ENCODE measurements around the gene SLC12A8.

The SLC12A8 gene

GRCh38 chr3:125213946-125214542 is 1.5 kb upstream of the SLC12A8 start:
- no peak for DNase-seq

- DNase-seq, result no peak
These were observed 812 bp upstream of the SLC12A8 start for GRCh38 chr3:125213364-125213755.

GRCh38 chr3:125212091-125212508 is 448 bp downstream of the SLC12A8 start:
- DNase-seq, result no peak

GRCh38 chr3:125211523-125212090 is 941 bp downstream of the SLC12A8 start:
- no peak for DNase-seq

GRCh38 chr3:125207949-125208568 is 4.5 kb downstream of the SLC12A8 start:
- DNase-seq, result no peak

GRCh38 chr3:125207507-125207906 is 5.0 kb downstream of the SLC12A8 start:
- DNase-seq, result no peak

- no peak for DNase-seq
These were observed 5.6 kb downstream of the SLC12A8 start for GRCh38 chr3:125206934-125207333.

- no peak for DNase-seq
These were observed 8.8 kb downstream of the SLC12A8 start for GRCh38 chr3:125203731-125204130.

- DNase-seq, result peak; percentile 19
These were observed 10.4 kb downstream of the SLC12A8 start for GRCh38 chr3:125202197-125202596.

GRCh38 chr3:125200731-125201139 is 11.8 kb downstream of the SLC12A8 start:
- DNase-seq, result no peak

GRCh38 chr3:125194849-125195601 is 17.5 kb downstream of the SLC12A8 start:
- DNase-seq, result no peak

GRCh38 chr3:125194061-125194848 is 18.3 kb downstream of the SLC12A8 start:
- no peak for DNase-seq

- DNase-seq, result no peak
These were observed 20.1 kb downstream of the SLC12A8 start for GRCh38 chr3:125192190-125193035.

- DNase-seq, result no peak
These were observed 20.8 kb downstream of the SLC12A8 start for GRCh38 chr3:125191730-125192129.

- no peak for DNase-seq
These were observed 21.3 kb downstream of the SLC12A8 start for GRCh38 chr3:125191256-125191655.

- DNase-seq, result no peak
These were observed 21.8 kb downstream of the SLC12A8 start for GRCh38 chr3:125190786-125191185.

- DNase-seq, result no peak
These were observed 23.0 kb downstream of the SLC12A8 start for GRCh38 chr3:125189378-125190165.

- DNase-seq, result no peak
These were observed 23.6 kb downstream of the SLC12A8 start for GRCh38 chr3:125188955-125189354.

GRCh38 chr3:125187599-125187910 is 25.0 kb downstream of the SLC12A8 start:
- DNase-seq, result no peak

GRCh38 chr3:125186800-125187598 is 25.5 kb downstream of the SLC12A8 start:
- no peak for DNase-seq
